T-helper 2 cell treated with Interferon-gamma antibody and Interleukin-4, amounts not matched to agents 100 ng/mL and 5 ng/mL, for 36 hours (primary cell): ENCODE measurements around the gene TASP1. TPM values are rescaled to one million over a fixed set of nuclear protein-coding genes. Genes with fewer than 3 reads are reported as not detected.
"Not testable (repeated sequence)": the region's sequence is repeated elsewhere in the genome, so short reads cannot be mapped to it uniquely, and the experiment has no call there.

Source experiments
- intact Hi-C: fragments of 100-400 bp; cut with micrococcal nuclease; formaldehyde crosslinking; loops from one replicate; pipeline ENCODE4 v1.15.1; 2023
- total RNA-seq: library from RNA; stranded (reverse); gene quantifications from 2 replicates; pipeline ENCODE4 v1.2.3, GENCODE V29; 2022

The TASP1 gene
- total RNA-seq, 1 donor from 2014 or later, result 7.8 TPM

GRCh38 chr20:13401596-13401995, 237.1 kb downstream of the TASP1 start:
- intact Hi-C loops, result no loop called here

GRCh38 chr20:13400453-13400852, 238.3 kb downstream of the TASP1 start:
- intact Hi-C loops, result no loop called here

- intact Hi-C loops, result no loop called here
These were observed 241.4 kb downstream of the TASP1 start for GRCh38 chr20:13397300-13397724.

GRCh38 chr20:13396826-13397225, 241.9 kb downstream of the TASP1 start:
- intact Hi-C loops, result no loop called here

- intact Hi-C loops, result no loop called here
These were observed 242.7 kb downstream of the TASP1 start for GRCh38 chr20:13396022-13396421.

- intact Hi-C loops, result no loop called here
These were observed 243.5 kb downstream of the TASP1 start for GRCh38 chr20:13395232-13395631.

GRCh38 chr20:13392391-13392790, 246.3 kb downstream of the TASP1 start:
- intact Hi-C loops, result no loop called here

- intact Hi-C loops, result no loop called here
These were observed 249.6 kb downstream of the TASP1 start for GRCh38 chr20:13389115-13389514.

GRCh38 chr20:13384132-13384531, 254.6 kb downstream of the TASP1 start:
- intact Hi-C loops, result no loop called here

- intact Hi-C loops, result no loop called here
These were observed 255.9 kb downstream of the TASP1 start for GRCh38 chr20:13382786-13383185.

- intact Hi-C loops, result not testable (repeated sequence)
These were observed 258.1 kb downstream of the TASP1 start for GRCh38 chr20:13380497-13381229.

GRCh38 chr20:13373400-13373799, 265.3 kb downstream of the TASP1 start:
- intact Hi-C loops, result no loop called here

- intact Hi-C loops, result no loop called here
These were observed 274.2 kb downstream of the TASP1 start for GRCh38 chr20:13364278-13365170.

- intact Hi-C loops, result no loop called here
These were observed 275.3 kb downstream of the TASP1 start for GRCh38 chr20:13363473-13363872.

- intact Hi-C loops, result not testable (repeated sequence)
These were observed 276.6 kb downstream of the TASP1 start for GRCh38 chr20:13362165-13362564.

GRCh38 chr20:13358936-13359335, 279.8 kb downstream of the TASP1 start:
- intact Hi-C loops, result not testable (repeated sequence)

- intact Hi-C loops, result not testable (repeated sequence)
These were observed 280.9 kb downstream of the TASP1 start for GRCh38 chr20:13357782-13358181.

GRCh38 chr20:13356591-13356990, 282.1 kb downstream of the TASP1 start:
- intact Hi-C loops, result no loop called here

- intact Hi-C loops, result no loop called here
These were observed 282.7 kb downstream of the TASP1 start for GRCh38 chr20:13355941-13356486.

- intact Hi-C loops, result no loop called here
These were observed 283.3 kb downstream of the TASP1 start for GRCh38 chr20:13355411-13355810.

- intact Hi-C loops, result no loop called here
These were observed 285.3 kb downstream of the TASP1 start for GRCh38 chr20:13353261-13353945.

- intact Hi-C loops, result no loop called here
These were observed 289.5 kb downstream of the TASP1 start for GRCh38 chr20:13349235-13349604.
